Caco-2 (cell line): ENCODE results near the gene GRM1. TPM values are rescaled to one million over a fixed set of nuclear protein-coding genes. Genes with fewer than 3 reads are reported as not detected.

Source experiments
- BruUV-seq: library from RNA; stranded (reverse); fragments of 400-500 nt; replicated peaks from 2 replicates; lab custom pipeline; 2021; lab: Mats Ljungman, UMichigan
- CTCF ChIA-PET: fragments of 300-600 bp; sonication (Branson Sonifier 250); formaldehyde crosslinking; loops from one replicate; lab custom pipeline; 2022; ENCODE audit warnings: antibody characterized with exemption; lab: Charles Lee
- POLR2A ChIA-PET: fragments of 300-600 bp; sonication (Branson Sonifier 250); formaldehyde crosslinking; loops from one replicate; lab custom pipeline; 2022; ENCODE audit warnings: antibody characterized with exemption; lab: Charles Lee
- DNase-seq, 2 experiments: peaks; one replicate each; pipeline versions ENCODE4 v3.0.0 to v3.0.0-alpha.2; 2020 to 2022
- H3K27me3 ChIP-seq: replicated peaks from 2 replicates; pipeline ENCODE4 v1.6.0; 2011; ENCODE audit warnings: low read length; ENCODE audit not compliant: control insufficient read depth, insufficient read depth
- H3K36me3 ChIP-seq: 2 replicates; pipeline ENCODE4 v1.5.1; 2011; ENCODE audit warnings: low read length; ENCODE audit not compliant: control insufficient read depth, insufficient read depth
- H3K4me1 ChIP-seq: fragments of 250-450 bp; sonication (Bioruptor Pico); 2 replicates; pipeline ENCODE4 v1.5.1; 2020; ENCODE audit warnings: mild to moderate bottlenecking
- H3K4me3 ChIP-seq: 2 replicates; pipeline ENCODE4 v1.5.1; 2011; ENCODE audit warnings: low read depth, mild to moderate bottlenecking, control low read depth, low read length
- H3K9me3 ChIP-seq: fragments of 250-450 bp; sonication (Bioruptor Pico); 2 replicates; pipeline ENCODE4 v1.5.1; 2020; ENCODE audit warnings: mild to moderate bottlenecking, moderate library complexity
- H3K27ac Mint-ChIP-seq: one replicate; pipeline ENCODE4 v1.8.0; 2022; ENCODE audit warnings: mixed read lengths; ENCODE audit not compliant: unreplicated experiment
- H3K27me3 Mint-ChIP-seq: one replicate; pipeline ENCODE4 v1.8.0; 2022; ENCODE audit warnings: mixed read lengths; ENCODE audit not compliant: insufficient read depth, unreplicated experiment
- H3K36me3 Mint-ChIP-seq: one replicate; pipeline ENCODE4 v1.8.0; 2022; ENCODE audit warnings: mild to moderate bottlenecking, mixed read lengths; ENCODE audit not compliant: insufficient read depth, unreplicated experiment
- H3K4me1 Mint-ChIP-seq: one replicate; pipeline ENCODE4 v1.8.0; 2022; ENCODE audit warnings: low read depth, mixed read lengths; ENCODE audit not compliant: unreplicated experiment
- H3K4me3 Mint-ChIP-seq: one replicate; pipeline ENCODE4 v1.8.0; 2022; ENCODE audit warnings: mild to moderate bottlenecking, moderate library complexity, mixed read lengths; ENCODE audit not compliant: unreplicated experiment
- H3K9me3 Mint-ChIP-seq: one replicate; pipeline ENCODE4 v1.8.0; 2022; ENCODE audit warnings: mixed read lengths; ENCODE audit not compliant: unreplicated experiment
- intact Hi-C: fragments of 100-400 bp; cut with micrococcal nuclease; formaldehyde crosslinking; loops from one replicate; pipeline ENCODE4 v1.10.0; 2022; ENCODE audit not compliant: unreplicated experiment
- total RNA-seq: library from RNA; stranded (reverse); gene quantifications from 2 replicates; pipeline ENCODE4 v1.2.3, GENCODE V29; 2022
- TF ChIP-seq, protein P1 (sequence below), 2 experiments: fragments of 200-600 bp in 1 of 2; IDR thresholded peaks; 1 replicate in 1 of 2; 2 replicates in 1 of 2; pipeline versions ENCODE4 v1.5.1 to v1.8.0; 2011 to 2022; ENCODE audit warnings: antibody characterized with exemption in 1 of 2, control low read depth in 1 of 2, inconsistent platforms in 1 of 2, low read depth in 1 of 2, low read length in 1 of 2, mild to moderate bottlenecking in 1 of 2, moderate library complexity in 1 of 2; ENCODE audit not compliant: insufficient read depth in 1 of 2, severe bottlenecking in 1 of 2, unreplicated experiment in 1 of 2

GRM1 gene
- total RNA-seq, 1 experiment from 2014 or later = not detected

DNA sequence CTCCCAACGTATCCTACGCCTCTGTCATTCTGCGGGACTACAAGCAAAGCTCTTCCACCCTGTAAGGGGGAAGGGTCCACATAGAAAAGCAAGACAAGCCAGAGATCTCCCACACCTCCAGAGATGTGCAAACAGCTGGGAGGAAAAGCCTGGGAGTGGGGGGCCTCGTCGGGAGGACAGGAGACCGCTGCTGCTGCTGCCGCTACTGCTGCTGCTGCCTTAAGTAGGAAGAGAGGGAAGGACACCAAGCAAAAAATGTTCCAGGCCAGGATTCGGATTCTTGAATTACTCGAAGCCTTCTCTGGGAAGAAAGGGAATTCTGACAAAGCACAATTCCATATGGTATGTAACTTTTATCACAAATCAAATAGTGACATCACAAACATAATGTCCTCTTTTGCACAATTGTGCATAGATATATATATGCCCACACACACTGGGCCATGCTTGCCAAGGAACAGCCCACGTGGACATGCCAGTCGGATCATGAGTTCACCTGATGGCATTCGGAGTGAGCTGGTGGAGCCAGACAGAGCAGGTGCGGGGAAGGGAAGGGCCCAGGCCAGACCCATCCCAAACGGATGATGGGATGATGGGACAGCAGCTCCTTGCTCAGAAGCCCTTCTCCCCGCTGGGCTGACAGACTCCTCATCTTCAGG is 406.0 kb downstream of the GRM1 start:
- no peaks in the 10 kb centered on the region for H3K36me3 Mint-ChIP-seq
- H3K27me3 ChIP-seq = no peaks in the 10 kb centered on the region
- no TSS peak for BruUV-seq
- peaks cover 25% of the 10 kb centered on the region for H3K27me3 Mint-ChIP-seq
- no peaks in the 10 kb centered on the region for H3K4me1 Mint-ChIP-seq
- CTCF ChIA-PET = no interaction called here
- TF ChIP-seq, protein P1, sequence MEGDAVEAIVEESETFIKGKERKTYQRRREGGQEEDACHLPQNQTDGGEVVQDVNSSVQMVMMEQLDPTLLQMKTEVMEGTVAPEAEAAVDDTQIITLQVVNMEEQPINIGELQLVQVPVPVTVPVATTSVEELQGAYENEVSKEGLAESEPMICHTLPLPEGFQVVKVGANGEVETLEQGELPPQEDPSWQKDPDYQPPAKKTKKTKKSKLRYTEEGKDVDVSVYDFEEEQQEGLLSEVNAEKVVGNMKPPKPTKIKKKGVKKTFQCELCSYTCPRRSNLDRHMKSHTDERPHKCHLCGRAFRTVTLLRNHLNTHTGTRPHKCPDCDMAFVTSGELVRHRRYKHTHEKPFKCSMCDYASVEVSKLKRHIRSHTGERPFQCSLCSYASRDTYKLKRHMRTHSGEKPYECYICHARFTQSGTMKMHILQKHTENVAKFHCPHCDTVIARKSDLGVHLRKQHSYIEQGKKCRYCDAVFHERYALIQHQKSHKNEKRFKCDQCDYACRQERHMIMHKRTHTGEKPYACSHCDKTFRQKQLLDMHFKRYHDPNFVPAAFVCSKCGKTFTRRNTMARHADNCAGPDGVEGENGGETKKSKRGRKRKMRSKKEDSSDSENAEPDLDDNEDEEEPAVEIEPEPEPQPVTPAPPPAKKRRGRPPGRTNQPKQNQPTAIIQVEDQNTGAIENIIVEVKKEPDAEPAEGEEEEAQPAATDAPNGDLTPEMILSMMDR (IDR thresholded peaks at IDR 0.05; ENCODE audit: insufficient read depth in 1 of 2, low read depth in 1 of 2, low read length in 1 of 2, severe bottlenecking in 1 of 2, unreplicated experiment in 1 of 2) = no peak
- H3K4me3 Mint-ChIP-seq = no peak overlapping the region
- H3K36me3 ChIP-seq = no peaks in the 10 kb centered on the region
- intact Hi-C loops = no loop called here
- H3K9me3 ChIP-seq = no peaks in the 10 kb centered on the region
- no peak overlapping the region for H3K4me3 ChIP-seq
- no peak for DNase-seq
- POLR2A ChIA-PET = no interaction called here
- no peaks in the 10 kb centered on the region for H3K9me3 Mint-ChIP-seq
- no peak overlapping the region for H3K27ac Mint-ChIP-seq
- H3K4me1 ChIP-seq = no peaks in the 10 kb centered on the region

DNA sequence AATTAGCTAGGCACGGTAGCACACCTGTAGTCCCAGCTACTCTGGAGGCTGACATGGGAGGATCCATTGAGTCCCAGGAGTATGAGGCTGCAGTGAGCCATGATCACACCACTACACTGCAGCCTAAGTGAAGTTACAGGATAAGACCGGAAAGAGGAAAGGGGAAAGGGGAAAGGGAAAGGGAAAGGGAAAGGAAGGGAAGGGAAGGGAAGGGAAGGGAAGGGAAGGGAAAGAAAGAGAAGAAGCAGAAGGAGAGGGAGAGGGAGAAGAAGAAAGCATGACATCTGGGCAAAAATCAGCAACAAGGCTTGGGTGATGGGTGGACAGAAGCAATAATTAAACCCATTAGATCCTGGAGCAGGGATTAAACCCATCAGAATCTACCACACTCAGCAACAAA is 413.0 kb downstream of the GRM1 start:
- Histone ChIP-seq H3K36me3 (no peaks in the 10 kb centered on the region), H3K9me3 (no peaks in the 10 kb centered on the region), H3K4me3 (no peak overlapping the region), H3K27me3 (no peaks in the 10 kb centered on the region), H3K4me1 (no peaks in the 10 kb centered on the region)
- TF ChIP-seq, protein P1 (IDR thresholded peaks at IDR 0.05; ENCODE audit: insufficient read depth in 1 of 2, low read depth in 1 of 2, low read length in 1 of 2, severe bottlenecking in 1 of 2, unreplicated experiment in 1 of 2) = no peak
- Mint-ChIP-seq H3K27me3 (peaks cover 16% of the 10 kb centered on the region), H3K36me3 (no peaks in the 10 kb centered on the region), H3K27ac (no peak overlapping the region), H3K9me3 (no peaks in the 10 kb centered on the region), H3K4me3 (no peak overlapping the region), H3K4me1 (no peaks in the 10 kb centered on the region)
- no peak for DNase-seq
- no TSS peak for BruUV-seq
- intact Hi-C loops = no loop called here
- POLR2A ChIA-PET = no interaction called here
- CTCF ChIA-PET = no interaction called here

DNA sequence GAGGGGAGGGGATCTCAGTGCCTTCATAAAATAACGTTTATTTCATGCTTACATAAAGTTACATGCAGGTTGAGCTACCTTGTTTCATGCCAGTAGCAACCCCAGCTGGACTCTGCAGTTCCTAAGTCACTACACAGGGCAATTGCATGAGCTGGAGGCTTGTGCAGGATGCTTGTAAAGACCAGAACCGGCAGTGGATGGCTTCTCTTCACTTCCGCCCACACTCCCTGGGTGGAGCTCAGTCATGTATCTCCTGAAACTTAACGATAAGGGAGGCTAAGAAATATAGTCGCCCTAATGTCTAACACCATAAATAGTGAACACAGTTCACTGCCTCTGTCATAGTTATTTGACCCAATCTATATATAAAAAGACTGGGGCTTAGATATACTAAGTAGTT is 415.3 kb downstream of the GRM1 start:
- Histone ChIP-seq H3K27me3 (no peaks in the 10 kb centered on the region), H3K9me3 (no peaks in the 10 kb centered on the region), H3K4me1 (no peaks in the 10 kb centered on the region), H3K36me3 (no peaks in the 10 kb centered on the region), H3K4me3 (no peak overlapping the region)
- ChIA-PET CTCF (no interaction called here), POLR2A (no interaction called here)
- Mint-ChIP-seq H3K27ac (no peak overlapping the region), H3K27me3 (peaks cover 9% of the 10 kb centered on the region), H3K4me3 (no peak overlapping the region), H3K4me1 (no peaks in the 10 kb centered on the region), H3K36me3 (no peaks in the 10 kb centered on the region), H3K9me3 (peaks cover 6% of the 10 kb centered on the region)
- no TSS peak for BruUV-seq
- intact Hi-C loops = no loop called here
- DNase-seq = no peak
- TF ChIP-seq, protein P1 (IDR thresholded peaks at IDR 0.05; ENCODE audit: insufficient read depth in 1 of 2, low read depth in 1 of 2, low read length in 1 of 2, severe bottlenecking in 1 of 2, unreplicated experiment in 1 of 2) = no peak
